ENCODE data around the gene SNX12.

Gene SNX12

DNA sequence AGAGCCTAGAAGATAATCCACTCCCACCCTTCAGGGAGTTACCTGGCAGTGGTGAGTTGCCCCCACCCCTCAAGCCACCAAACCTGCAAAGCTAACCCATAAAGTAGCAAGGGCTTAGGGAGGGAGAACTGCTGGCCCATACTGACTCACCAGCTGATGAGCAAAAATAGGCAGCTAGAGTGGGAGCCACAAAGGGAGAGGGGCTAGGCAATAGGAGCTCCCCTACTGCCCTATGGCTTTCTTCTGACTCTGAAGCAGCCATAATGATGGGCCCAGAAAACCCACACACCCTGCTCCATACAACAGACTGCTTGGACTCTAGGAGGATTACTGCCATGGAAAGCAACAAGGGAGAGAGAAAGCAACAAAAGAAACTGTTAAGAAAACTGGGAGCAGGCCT is 8.0 kb downstream of the SNX12 start:
- Histone ChIP-seq H3K9me2 (replicated peaks; ENCODE audit: insufficient read depth, low read length) (no peaks in the 10 kb centered on the region), H3K27ac (ENCODE audit: low read length) (no peak overlapping the region), H3K36me3 (replicated peaks; ENCODE audit: insufficient read depth, low read length) (no peaks in the 10 kb centered on the region), H3K4me3 (ENCODE audit: low read length) (no peak overlapping the region), H3K4me2 (ENCODE audit: low read depth, low read length) (no peak overlapping the region), H3K79me2 (ENCODE audit: low read length) (peaks cover 9% of the 10 kb centered on the region), H3K9me3 (replicated peaks; ENCODE audit: insufficient read depth, low read length) (no peaks in the 10 kb centered on the region), H3K27me3 (replicated peaks; ENCODE audit: insufficient read depth, low read length) (no peaks in the 10 kb centered on the region), H4K20me1 (ENCODE audit: insufficient read depth, low read length) (no peaks in the 10 kb centered on the region), H3K9ac (ENCODE audit: low read length) (no peak overlapping the region), H3F3A (ENCODE audit: insufficient read depth, low read length) (no peaks in the 10 kb centered on the region), H3K4me1 (ENCODE audit: low read length) (no peaks in the 10 kb centered on the region), H2AFZ (ENCODE audit: low read length) (no peak overlapping the region)
- TF ChIP-seq EZH2 (optimal IDR thresholded peaks at IDR 0.05; ENCODE audit: low read depth, low read length), result no peak
- DNase-seq, result no peak

DNA sequence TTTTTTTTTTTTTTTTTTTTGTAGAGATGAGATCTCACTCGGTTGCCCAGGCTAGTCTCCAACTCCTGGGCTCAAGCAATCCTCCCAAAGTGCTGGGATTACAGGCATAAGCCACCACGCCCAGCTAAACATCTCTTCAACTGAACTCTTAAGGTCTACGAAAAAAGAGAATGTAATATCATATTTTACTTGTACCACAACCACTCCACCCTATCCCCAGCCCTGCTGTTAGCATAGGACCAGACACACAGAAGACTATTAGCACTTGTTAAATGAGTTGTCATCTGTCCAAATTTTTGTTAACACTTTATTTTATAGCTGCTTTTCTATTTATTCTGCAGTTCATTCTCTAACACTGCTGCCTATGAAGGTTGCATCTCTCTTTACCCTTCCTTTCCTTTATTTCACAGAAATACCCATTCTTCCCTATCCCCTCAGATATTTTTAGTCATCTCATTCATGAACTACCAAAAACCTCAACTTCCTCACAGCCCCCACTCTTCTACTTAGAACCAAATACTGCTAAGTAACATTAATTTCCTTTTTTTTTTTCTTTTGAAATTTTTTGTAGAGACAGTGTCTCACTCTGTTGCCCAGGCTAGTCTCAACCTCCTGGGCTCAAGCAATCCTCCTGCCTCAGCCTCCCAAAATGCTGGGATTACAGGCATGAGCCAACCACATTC is 10.1 kb downstream of the SNX12 start:
- Histone ChIP-seq H3K4me1 (ENCODE audit: low read length) (0 out of 2 replicates have a peak, but pooled peaks cover 4% of the 10 kb centered on the region), H3K27me3 (replicated peaks; ENCODE audit: insufficient read depth, low read length) (no peaks in the 10 kb centered on the region), H3K9me3 (replicated peaks; ENCODE audit: insufficient read depth, low read length) (no peaks in the 10 kb centered on the region), H3K79me2 (ENCODE audit: low read length) (peaks cover 1% of the 10 kb centered on the region; the same call in 1 of the 2 replicates), H3K27ac (ENCODE audit: low read length) (no peak overlapping the region), H3K4me3 (ENCODE audit: low read length) (no peak overlapping the region), H2AFZ (ENCODE audit: low read length) (no peak overlapping the region), H3K9ac (ENCODE audit: low read length) (no peak overlapping the region), H3K4me2 (ENCODE audit: low read depth, low read length) (no peak overlapping the region), H3K36me3 (replicated peaks; ENCODE audit: insufficient read depth, low read length) (no peaks in the 10 kb centered on the region), H3F3A (ENCODE audit: insufficient read depth, low read length) (0 out of 2 replicates have a peak, but pooled peaks cover 7% of the 10 kb centered on the region), H4K20me1 (ENCODE audit: insufficient read depth, low read length) (no peaks in the 10 kb centered on the region), H3K9me2 (replicated peaks; ENCODE audit: insufficient read depth, low read length) (no peaks in the 10 kb centered on the region)
- no peak for TF ChIP-seq EZH2 (optimal IDR thresholded peaks at IDR 0.05; ENCODE audit: low read depth, low read length)
- no peak for TF ChIP-seq EZH2phosphoT487 (IDR thresholded peaks at IDR 0.05; ENCODE audit: low read length)
- TF ChIP-seq, protein P1, sequence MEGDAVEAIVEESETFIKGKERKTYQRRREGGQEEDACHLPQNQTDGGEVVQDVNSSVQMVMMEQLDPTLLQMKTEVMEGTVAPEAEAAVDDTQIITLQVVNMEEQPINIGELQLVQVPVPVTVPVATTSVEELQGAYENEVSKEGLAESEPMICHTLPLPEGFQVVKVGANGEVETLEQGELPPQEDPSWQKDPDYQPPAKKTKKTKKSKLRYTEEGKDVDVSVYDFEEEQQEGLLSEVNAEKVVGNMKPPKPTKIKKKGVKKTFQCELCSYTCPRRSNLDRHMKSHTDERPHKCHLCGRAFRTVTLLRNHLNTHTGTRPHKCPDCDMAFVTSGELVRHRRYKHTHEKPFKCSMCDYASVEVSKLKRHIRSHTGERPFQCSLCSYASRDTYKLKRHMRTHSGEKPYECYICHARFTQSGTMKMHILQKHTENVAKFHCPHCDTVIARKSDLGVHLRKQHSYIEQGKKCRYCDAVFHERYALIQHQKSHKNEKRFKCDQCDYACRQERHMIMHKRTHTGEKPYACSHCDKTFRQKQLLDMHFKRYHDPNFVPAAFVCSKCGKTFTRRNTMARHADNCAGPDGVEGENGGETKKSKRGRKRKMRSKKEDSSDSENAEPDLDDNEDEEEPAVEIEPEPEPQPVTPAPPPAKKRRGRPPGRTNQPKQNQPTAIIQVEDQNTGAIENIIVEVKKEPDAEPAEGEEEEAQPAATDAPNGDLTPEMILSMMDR (IDR thresholded peaks at IDR 0.05; ENCODE audit: low read length), result no peak
- DNase-seq, result no peak

DNA sequence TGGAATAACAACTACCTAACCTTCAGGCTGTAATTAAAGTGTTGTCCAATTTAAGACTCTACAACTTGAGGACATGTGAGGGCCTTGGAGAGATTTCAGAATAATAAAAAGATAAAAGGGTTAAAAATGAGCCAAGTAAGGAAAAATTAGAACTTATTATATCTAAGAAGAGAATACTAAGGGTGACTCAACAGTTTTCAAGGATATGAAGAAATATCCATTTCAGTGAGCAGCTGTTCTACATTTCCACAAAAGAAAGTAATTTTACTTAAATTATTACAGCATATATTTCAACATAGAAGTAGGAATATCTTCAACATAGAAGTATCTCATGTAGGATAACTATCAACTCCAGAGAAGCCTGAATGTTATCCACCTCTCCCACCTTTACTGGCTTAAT is 11.3 kb downstream of the SNX12 start:
- 0 out of 2 replicates have a peak, but pooled peaks cover 7% of the 10 kb centered on the region for H3F3A ChIP-seq (ENCODE audit: insufficient read depth, low read length)
- TF ChIP-seq, protein P1 (IDR thresholded peaks at IDR 0.05; ENCODE audit: low read length), result no peak
- TF ChIP-seq EZH2 (optimal IDR thresholded peaks at IDR 0.05; ENCODE audit: low read depth, low read length) (no peak), EZH2phosphoT487 (IDR thresholded peaks at IDR 0.05; ENCODE audit: low read length) (no peak)
- H3K79me2 ChIP-seq (ENCODE audit: low read length), result peaks cover 11% of the 10 kb centered on the region
- no peaks in the 10 kb centered on the region for H3K27me3 ChIP-seq (replicated peaks; ENCODE audit: insufficient read depth, low read length)
- DNase-seq, result no peak
- no peak overlapping the region for H3K9ac ChIP-seq (ENCODE audit: low read length)
- H3K4me3 ChIP-seq (ENCODE audit: low read length), result no peak overlapping the region
- H4K20me1 ChIP-seq (ENCODE audit: insufficient read depth, low read length), result no peaks in the 10 kb centered on the region
- H3K36me3 ChIP-seq (replicated peaks; ENCODE audit: insufficient read depth, low read length), result no peaks in the 10 kb centered on the region
- no peaks in the 10 kb centered on the region for H3K9me2 ChIP-seq (replicated peaks; ENCODE audit: insufficient read depth, low read length)
- no peak overlapping the region for H3K4me2 ChIP-seq (ENCODE audit: low read depth, low read length)
- H3K9me3 ChIP-seq (replicated peaks; ENCODE audit: insufficient read depth, low read length), result no peaks in the 10 kb centered on the region
- 0 out of 2 replicates have a peak, but pooled peaks cover 4% of the 10 kb centered on the region for H3K4me1 ChIP-seq (ENCODE audit: low read length)
- H2AFZ ChIP-seq (ENCODE audit: low read length), result no peak overlapping the region
- H3K27ac ChIP-seq (ENCODE audit: low read length), result no peak overlapping the region

DNA sequence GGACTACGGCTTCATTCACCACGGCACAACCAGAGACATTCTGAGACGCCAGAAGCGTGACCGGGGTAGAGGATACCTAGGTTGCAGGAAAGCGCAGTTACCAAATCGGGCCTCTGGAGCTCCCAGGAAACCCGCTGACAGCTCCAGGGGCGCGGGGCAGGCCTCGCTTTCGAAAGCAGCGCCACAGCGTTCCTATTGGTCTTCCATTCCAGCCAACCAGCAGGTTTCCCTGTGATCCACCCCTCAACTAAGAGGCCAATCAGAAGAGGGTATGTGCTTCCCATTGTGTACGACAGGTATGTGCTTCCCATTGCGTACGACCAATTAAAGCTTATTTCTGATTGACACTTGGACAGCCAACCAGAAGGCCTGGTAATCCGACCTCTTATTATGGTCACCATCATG is 14.9 kb downstream of the SNX12 start:
- Histone ChIP-seq H3K4me1 (ENCODE audit: low read length) (0 out of 2 replicates have a peak, but pooled peaks cover 4% of the 10 kb centered on the region), H3K9ac (ENCODE audit: low read length) (peak overlapping the region; percentile 63), H2AFZ (ENCODE audit: low read length) (peak overlapping the region; percentile 80), H3K9me3 (replicated peaks; ENCODE audit: insufficient read depth, low read length) (no peaks in the 10 kb centered on the region), H3K79me2 (ENCODE audit: low read length) (peaks cover 20% of the 10 kb centered on the region), H3K27me3 (replicated peaks; ENCODE audit: insufficient read depth, low read length) (no peaks in the 10 kb centered on the region), H3K4me3 (ENCODE audit: low read length) (peak overlapping the region; percentile 72), H3F3A (ENCODE audit: insufficient read depth, low read length) (0 out of 2 replicates have a peak, but pooled peaks cover 7% of the 10 kb centered on the region), H3K27ac (ENCODE audit: low read length) (peak overlapping the region; percentile 62; the same call in 1 of the 2 replicates), H3K36me3 (replicated peaks; ENCODE audit: insufficient read depth, low read length) (no peaks in the 10 kb centered on the region), H3K9me2 (replicated peaks; ENCODE audit: insufficient read depth, low read length) (no peaks in the 10 kb centered on the region), H4K20me1 (ENCODE audit: insufficient read depth, low read length) (no peaks in the 10 kb centered on the region), H3K4me2 (ENCODE audit: low read depth, low read length) (peak overlapping the region; percentile 59)
- no peak for TF ChIP-seq EZH2 (optimal IDR thresholded peaks at IDR 0.05; ENCODE audit: low read depth, low read length)
- peak; percentile 85 for DNase-seq

Data from MM.1S (cell line).